GM23248 (cell line): ENCODE results near the gene SEC22C. TPM values are rescaled to one million over a fixed set of nuclear protein-coding genes. Genes with fewer than 3 reads are reported as not detected.

ENCODE experiments used
- DNase-seq: peaks from one replicate; pipeline ENCODE4 v3.0.0-alpha.2; 2015
- H2AFZ ChIP-seq: fragments of 200-600 bp; sonication (generic); 2 replicates; pipeline ENCODE4 v1.6.1; 2016; ENCODE audit warnings: antibody characterized with exemption
- H3F3A ChIP-seq: fragments of 200-600 bp; sonication (generic); 2 replicates; pipeline ENCODE4 v1.6.1; 2016; ENCODE audit warnings: mild to moderate bottlenecking, antibody characterized with exemption, mixed run types; ENCODE audit not compliant: insufficient read depth
- H3K27ac ChIP-seq: fragments of 200-600 bp; sonication (generic); 2 replicates; pipeline ENCODE4 v1.5.1; 2016; ENCODE audit warnings: mild to moderate bottlenecking
- H3K27me3 ChIP-seq: fragments of 200-600 bp; sonication (generic); replicated peaks from 2 replicates; pipeline ENCODE4 v1.6.1; 2016; ENCODE audit warnings: mild to moderate bottlenecking; ENCODE audit not compliant: insufficient read depth
- H3K36me3 ChIP-seq: fragments of 200-600 bp; sonication (generic); 2 replicates; pipeline ENCODE4 v1.6.1; 2016; ENCODE audit warnings: low read depth, mild to moderate bottlenecking
- H3K4me1 ChIP-seq: fragments of 200-600 bp; sonication (generic); 2 replicates; pipeline ENCODE4 v1.6.1; 2016; ENCODE audit warnings: mild to moderate bottlenecking; ENCODE audit not compliant: insufficient read depth
- H3K4me2 ChIP-seq: fragments of 200-600 bp; sonication (generic); one replicate; pipeline ENCODE4 v1.6.1; 2016; ENCODE audit warnings: mild to moderate bottlenecking; ENCODE audit not compliant: unreplicated experiment
- H3K4me3 ChIP-seq: fragments of 200-600 bp; sonication (generic); 2 replicates; pipeline ENCODE4 v1.5.1; 2016; ENCODE audit warnings: mild to moderate bottlenecking
- H3K79me2 ChIP-seq: fragments of 200-600 bp; sonication (generic); 2 replicates; pipeline ENCODE4 v1.6.1; 2016; ENCODE audit warnings: mild to moderate bottlenecking; ENCODE audit not compliant: insufficient read depth
- H3K9ac ChIP-seq: fragments of 200-600 bp; sonication (generic); 2 replicates; pipeline ENCODE4 v1.6.1; 2016; ENCODE audit warnings: mild to moderate bottlenecking
- H3K9me2 ChIP-seq: fragments of 200-600 bp; sonication (generic); 2 replicates; pipeline ENCODE4 v1.6.1; 2016; ENCODE audit warnings: mixed run types, mild to moderate bottlenecking, moderate library complexity; ENCODE audit not compliant: insufficient read depth
- H3K9me3 ChIP-seq: fragments of 200-600 bp; sonication (generic); one replicate; pipeline ENCODE4 v1.6.1; 2017; ENCODE audit warnings: low read depth
- H4K20me1 ChIP-seq: fragments of 200-600 bp; sonication (generic); 2 replicates; pipeline ENCODE4 v1.6.0; 2016; ENCODE audit not compliant: insufficient read depth
- EZH2 ChIP-seq: fragments of 200-600 bp; sonication (generic); IDR thresholded peaks from 2 replicates; pipeline ENCODE4 v1.6.1; 2018; ENCODE audit warnings: antibody characterized with exemption, mild to moderate bottlenecking; ENCODE audit not compliant: insufficient read depth, poor library complexity, severe bottlenecking
- EZH2phosphoT487 ChIP-seq: fragments of 200-600 bp; sonication (generic); IDR thresholded peaks from 2 replicates; pipeline ENCODE4 v1.6.1; 2018; ENCODE audit warnings: antibody characterized with exemption, moderate library complexity, mild to moderate bottlenecking, low read depth; ENCODE audit not compliant: insufficient read depth
- whole genome bisulfite sequencing, 2 experiments: methylation state at CpG; one replicate each; pipeline ENCODE4 v1.1.6; 2015 to 2017; ENCODE audit warnings: low lambda C conversion rate in 2 of 2, low coverage in 1 of 2; ENCODE audit errors: missing lambda C conversion rate in 2 of 2; 5-methylcytosine and 5-hydroxymethylcytosine counted together
- in situ Hi-C: fragments of 300-500 bp; cut with MboI; formaldehyde crosslinking; loops from 2 replicates; pipeline ENCODE4 v1.15.0; 2020
- polyA plus RNA-seq: library from polyadenylated mRNA; unstranded; fragments of >200 nt; fragmentation: Nextera tagmentation; extraction: Ambion mirVana; gene quantifications from 2 replicates; pipeline ENCODE4 v1.2.1, GENCODE V29; 2016
- total RNA-seq: library from RNA; depleted of rRNA; stranded (reverse); fragments of >200 nt; shearing (Covaris generic); gene quantifications from 2 replicates; pipeline ENCODE4 v1.2.3, GENCODE V29; 2014

The SEC22C gene
- total and polyA plus RNA-seq, 2 experiments from 2014 or later: 55.9 to 67.3 TPM

DNA sequence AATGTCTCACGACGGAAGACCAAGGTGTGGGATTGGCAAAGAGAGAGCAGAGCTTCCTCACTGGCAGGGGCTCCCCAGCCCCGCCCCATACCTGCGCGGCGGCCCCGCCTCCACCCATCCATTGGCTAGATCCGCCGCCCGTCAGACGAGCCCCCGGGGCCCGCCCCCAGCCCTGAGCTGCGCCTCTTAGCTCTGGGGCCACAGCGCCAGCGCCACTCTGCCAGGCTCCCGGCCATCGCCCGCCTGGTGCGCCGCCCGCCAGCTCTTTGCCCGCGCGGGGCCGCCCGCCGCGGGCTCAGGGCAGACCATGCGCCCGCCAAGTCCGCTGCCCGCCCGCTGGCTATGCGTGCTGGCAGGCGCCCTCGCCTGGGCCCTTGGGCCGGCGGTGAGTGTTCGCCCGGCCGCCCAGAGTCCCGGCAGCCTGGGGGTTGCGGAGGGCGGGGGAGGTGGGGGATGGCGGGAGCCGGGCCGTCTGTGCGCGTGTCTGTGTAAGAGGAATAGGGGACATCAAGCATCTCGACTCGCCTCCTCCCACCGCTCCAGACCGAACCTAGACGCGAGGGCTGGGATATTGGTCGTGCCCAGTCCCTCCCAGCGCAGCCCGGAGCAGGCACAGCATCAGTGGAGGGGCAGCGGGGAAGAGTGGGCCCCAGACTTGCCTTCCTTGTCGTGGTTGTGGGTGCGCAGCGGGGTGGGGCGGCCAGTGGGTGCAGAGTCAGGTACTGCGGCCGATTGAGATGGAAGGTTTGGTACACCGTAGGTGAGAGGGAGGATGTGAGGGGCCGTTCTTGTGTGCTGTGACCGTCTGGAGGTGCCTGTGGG, 79.1 kb downstream of the SEC22C start, which contains the start of gene VIPR1:
Gene VIPR1 (plus strand): TSS at position 215 of the 822 bp plus-strand sequence. CDS start 93 bp downstream, at position 308.
- peak; percentile 35 for DNase-seq
- TF ChIP-seq EZH2phosphoT487 (no peak), EZH2 (peak; percentile 2)
- no peaks in the 10 kb centered on the region for H3K4me1 ChIP-seq
- H3K9me3 ChIP-seq: no peaks in the 10 kb centered on the region
- peaks cover 57% of the 10 kb centered on the region for H3K27me3 ChIP-seq
- no peaks in the 10 kb centered on the region for H4K20me1 ChIP-seq
- H3K9ac ChIP-seq: no peak within 1 kb of the TSS
- 14 to 24% methylated on average over 39 to 65 of the region's 69 CpGs for WGBS, 2 experiments
- no peaks in the 10 kb centered on the region for H3K9me2 ChIP-seq
- no peaks in the 10 kb centered on the region for H3K79me2 ChIP-seq
- H2AFZ ChIP-seq: peak within 1 kb of the TSS; percentile 10; the same call in 1 of the 2 replicates
- in situ Hi-C loops: no loop called here
- H3K36me3 ChIP-seq: no peaks in the 10 kb centered on the region
- H3K4me3 ChIP-seq: peak within 1 kb of the TSS; percentile 30
- H3K27ac ChIP-seq: no peak within 1 kb of the TSS
- H3K4me2 ChIP-seq: peak within 1 kb of the TSS; percentile 65
- no peaks in the 10 kb centered on the region for H3F3A ChIP-seq

DNA sequence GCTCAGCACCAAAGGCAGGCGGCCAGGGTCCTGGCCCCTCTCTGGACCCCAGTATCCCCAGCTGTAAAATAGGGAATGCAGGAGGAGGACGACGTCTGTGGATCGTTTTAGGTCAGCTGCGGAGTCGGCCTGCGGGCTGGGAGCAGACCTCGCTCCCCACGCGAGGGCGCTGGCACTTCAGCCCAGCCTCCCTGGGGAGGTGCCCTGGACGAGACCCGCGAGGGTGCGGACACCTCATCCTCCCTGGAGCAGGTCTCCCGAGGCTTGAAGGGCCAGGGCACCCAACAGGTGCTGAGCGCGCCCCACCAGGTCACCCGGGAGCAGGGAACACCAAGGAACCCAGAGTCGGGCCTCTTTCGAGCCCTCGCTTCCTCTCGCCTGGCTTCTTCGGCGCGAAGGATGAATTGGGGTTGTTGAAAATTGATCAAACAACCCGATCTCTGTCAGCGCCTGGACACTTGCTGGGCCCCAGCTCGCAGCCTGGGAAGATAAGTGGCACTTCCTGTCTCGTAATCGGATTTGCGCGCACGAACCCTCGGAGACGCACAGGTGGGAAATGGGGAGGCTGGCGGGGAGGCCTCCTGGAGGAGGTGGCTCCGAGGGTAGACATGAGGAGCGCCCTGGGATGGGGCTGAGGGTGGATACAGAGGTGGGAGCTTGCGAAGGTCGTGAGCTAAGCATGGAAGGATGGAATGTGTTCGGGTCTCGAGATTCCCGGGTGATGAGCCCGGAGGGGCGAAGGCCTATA, 79.9 kb downstream of the SEC22C start:
- TF ChIP-seq EZH2 (peak; percentile 33), EZH2phosphoT487 (no peak)
- peak; percentile 60 for DNase-seq
- H3K36me3 ChIP-seq: no peaks in the 10 kb centered on the region
- H3K9me2 ChIP-seq: no peaks in the 10 kb centered on the region
- H3K27ac ChIP-seq: no peak overlapping the region
- in situ Hi-C loops: no loop called here
- peak overlapping the region; percentile 10; the same call in 1 of the 2 replicates for H2AFZ ChIP-seq
- H3K79me2 ChIP-seq: no peaks in the 10 kb centered on the region
- H3K27me3 ChIP-seq: peaks cover 57% of the 10 kb centered on the region
- H3K9ac ChIP-seq: no peak overlapping the region
- no peaks in the 10 kb centered on the region for H4K20me1 ChIP-seq
- peak overlapping the region; percentile 30 for H3K4me3 ChIP-seq
- no peaks in the 10 kb centered on the region for H3K9me3 ChIP-seq
- 3% methylated on average over 40 to 45 of the region's 46 CpGs for WGBS, 2 experiments
- H3K4me1 ChIP-seq: no peaks in the 10 kb centered on the region
- no peaks in the 10 kb centered on the region for H3F3A ChIP-seq
- peak overlapping the region; percentile 65 for H3K4me2 ChIP-seq

DNA sequence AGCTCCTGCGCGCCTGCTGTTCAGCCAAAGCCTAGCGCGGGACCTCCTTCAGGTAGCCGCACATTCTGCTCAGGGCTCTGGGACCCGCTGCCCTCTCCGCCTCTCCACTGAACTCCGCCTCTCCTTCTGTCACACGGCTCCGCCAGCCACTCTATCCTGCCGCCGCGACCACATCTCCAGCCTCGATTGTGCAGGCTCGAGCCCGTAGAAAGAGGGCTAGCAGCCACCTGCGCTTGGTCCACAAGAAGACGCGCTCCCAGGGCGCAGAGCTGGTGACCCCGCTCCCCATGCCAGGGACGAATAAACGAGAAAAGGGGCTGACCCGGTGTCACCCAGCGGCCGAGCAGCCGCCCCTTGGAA, 80.5 kb downstream of the SEC22C start:
- Histone ChIP-seq H3K9me3 (no peaks in the 10 kb centered on the region), H3F3A (no peaks in the 10 kb centered on the region), H3K36me3 (no peaks in the 10 kb centered on the region), H3K4me2 (no peak overlapping the region), H4K20me1 (no peaks in the 10 kb centered on the region), H3K27me3 (peaks cover 57% of the 10 kb centered on the region), H3K4me1 (no peaks in the 10 kb centered on the region), H3K9ac (no peak overlapping the region), H3K79me2 (no peaks in the 10 kb centered on the region), H3K4me3 (peak overlapping the region; percentile 30; the same call in 1 of the 2 replicates), H3K27ac (no peak overlapping the region), H2AFZ (no peak overlapping the region; the same call in 1 of the 2 replicates), H3K9me2 (no peaks in the 10 kb centered on the region)
- TF ChIP-seq EZH2 (no peak), EZH2phosphoT487 (no peak)
- no peak for DNase-seq
- 16 to 20% methylated on average over 22 to 27 of the region's 27 CpGs for WGBS, 2 experiments
- in situ Hi-C loops: no loop called here

DNA sequence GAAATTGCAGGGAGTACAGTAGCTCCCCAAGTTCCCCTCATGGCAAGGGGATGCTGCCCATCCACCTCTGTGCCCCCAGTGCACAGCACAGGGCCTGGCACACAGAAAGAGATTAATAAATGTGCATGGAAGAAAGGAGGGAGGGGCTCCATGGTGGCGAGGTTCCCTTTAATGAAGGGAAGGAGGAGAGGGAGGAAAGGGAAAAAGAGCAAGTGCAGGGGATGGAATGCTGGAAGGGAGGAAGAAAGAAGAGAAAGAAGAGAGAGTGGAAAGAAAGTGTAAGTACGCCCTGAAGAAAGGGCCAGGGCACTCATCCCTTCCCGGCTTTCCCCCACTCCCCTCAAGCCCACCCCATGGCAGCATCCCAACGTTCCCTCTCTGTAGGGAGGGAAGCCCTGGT, 80.9 kb downstream of the SEC22C start:
- no peak overlapping the region for H3K4me2 ChIP-seq
- 14 to 33% methylated on average over 1 to 4 of the region's 4 CpGs for WGBS, 2 experiments
- H3K36me3 ChIP-seq: no peaks in the 10 kb centered on the region
- no peaks in the 10 kb centered on the region for H3K79me2 ChIP-seq
- no peaks in the 10 kb centered on the region for H3F3A ChIP-seq
- H4K20me1 ChIP-seq: no peaks in the 10 kb centered on the region
- TF ChIP-seq EZH2phosphoT487: no peak
- TF ChIP-seq EZH2: no peak
- no peak overlapping the region for H3K4me3 ChIP-seq
- DNase-seq: no peak
- H3K27ac ChIP-seq: no peak overlapping the region
- in situ Hi-C loops: no loop called here
- peaks cover 57% of the 10 kb centered on the region for H3K27me3 ChIP-seq
- no peaks in the 10 kb centered on the region for H3K9me3 ChIP-seq
- H3K9me2 ChIP-seq: no peaks in the 10 kb centered on the region
- no peak overlapping the region for H3K9ac ChIP-seq
- H2AFZ ChIP-seq: no peak overlapping the region
- H3K4me1 ChIP-seq: no peaks in the 10 kb centered on the region
